ENCODE results near the gene GPR107.

GRCh38 chr9:130142056-130142455 lies 88.3 kb downstream of the GPR107 start:
- no peak for TF ChIP-seq CTCF (IDR thresholded peaks at IDR 0.05)
- TF ChIP-seq POLR2A (IDR thresholded peaks at IDR 0.05): no peak
- TF ChIP-seq POLR2AphosphoS5 (IDR thresholded peaks at IDR 0.05; ENCODE audit: insufficient read depth in 1 of 2, low read depth in 1 of 2): no peak
